ENCODE data around the gene SMIM23.

The SMIM23 gene

DNA sequence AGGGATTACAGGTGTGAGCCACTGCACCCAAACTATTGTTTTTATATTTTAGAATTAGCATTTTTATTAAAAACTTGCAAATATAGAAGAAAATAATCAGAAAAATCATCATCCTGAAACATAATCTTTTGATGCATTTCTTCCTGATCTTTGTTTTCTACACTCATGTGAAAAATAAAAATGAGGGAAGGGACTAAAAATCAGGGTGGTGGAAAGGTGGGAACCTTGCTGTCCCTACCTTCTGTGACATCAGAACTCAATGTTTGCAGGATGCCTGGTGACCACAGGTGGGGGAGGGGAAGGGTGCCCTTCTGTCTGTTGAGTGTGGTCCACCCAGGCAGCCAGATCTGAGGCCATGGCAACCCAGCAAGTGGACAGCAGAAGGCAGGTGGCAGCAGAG, at the start of gene SMIM23:
SMIM23 (plus strand) TSS at position 301 of the 400 bp plus-strand sequence; CDS start at position 356, 55 bp downstream.
- TF ChIP-seq, protein P1, sequence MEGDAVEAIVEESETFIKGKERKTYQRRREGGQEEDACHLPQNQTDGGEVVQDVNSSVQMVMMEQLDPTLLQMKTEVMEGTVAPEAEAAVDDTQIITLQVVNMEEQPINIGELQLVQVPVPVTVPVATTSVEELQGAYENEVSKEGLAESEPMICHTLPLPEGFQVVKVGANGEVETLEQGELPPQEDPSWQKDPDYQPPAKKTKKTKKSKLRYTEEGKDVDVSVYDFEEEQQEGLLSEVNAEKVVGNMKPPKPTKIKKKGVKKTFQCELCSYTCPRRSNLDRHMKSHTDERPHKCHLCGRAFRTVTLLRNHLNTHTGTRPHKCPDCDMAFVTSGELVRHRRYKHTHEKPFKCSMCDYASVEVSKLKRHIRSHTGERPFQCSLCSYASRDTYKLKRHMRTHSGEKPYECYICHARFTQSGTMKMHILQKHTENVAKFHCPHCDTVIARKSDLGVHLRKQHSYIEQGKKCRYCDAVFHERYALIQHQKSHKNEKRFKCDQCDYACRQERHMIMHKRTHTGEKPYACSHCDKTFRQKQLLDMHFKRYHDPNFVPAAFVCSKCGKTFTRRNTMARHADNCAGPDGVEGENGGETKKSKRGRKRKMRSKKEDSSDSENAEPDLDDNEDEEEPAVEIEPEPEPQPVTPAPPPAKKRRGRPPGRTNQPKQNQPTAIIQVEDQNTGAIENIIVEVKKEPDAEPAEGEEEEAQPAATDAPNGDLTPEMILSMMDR (IDR thresholded peaks at IDR 0.05; ENCODE audit: low read depth, low read length) = no peak
- DNase-seq (ENCODE audit: low read depth in 2 of 2) = no peak
- H3K4me3 ChIP-seq (replicated peaks in 1 of 2; ENCODE audit: low read depth in 2 of 2, low read length in 2 of 2) = no peak within 1 kb of the TSS

DNA sequence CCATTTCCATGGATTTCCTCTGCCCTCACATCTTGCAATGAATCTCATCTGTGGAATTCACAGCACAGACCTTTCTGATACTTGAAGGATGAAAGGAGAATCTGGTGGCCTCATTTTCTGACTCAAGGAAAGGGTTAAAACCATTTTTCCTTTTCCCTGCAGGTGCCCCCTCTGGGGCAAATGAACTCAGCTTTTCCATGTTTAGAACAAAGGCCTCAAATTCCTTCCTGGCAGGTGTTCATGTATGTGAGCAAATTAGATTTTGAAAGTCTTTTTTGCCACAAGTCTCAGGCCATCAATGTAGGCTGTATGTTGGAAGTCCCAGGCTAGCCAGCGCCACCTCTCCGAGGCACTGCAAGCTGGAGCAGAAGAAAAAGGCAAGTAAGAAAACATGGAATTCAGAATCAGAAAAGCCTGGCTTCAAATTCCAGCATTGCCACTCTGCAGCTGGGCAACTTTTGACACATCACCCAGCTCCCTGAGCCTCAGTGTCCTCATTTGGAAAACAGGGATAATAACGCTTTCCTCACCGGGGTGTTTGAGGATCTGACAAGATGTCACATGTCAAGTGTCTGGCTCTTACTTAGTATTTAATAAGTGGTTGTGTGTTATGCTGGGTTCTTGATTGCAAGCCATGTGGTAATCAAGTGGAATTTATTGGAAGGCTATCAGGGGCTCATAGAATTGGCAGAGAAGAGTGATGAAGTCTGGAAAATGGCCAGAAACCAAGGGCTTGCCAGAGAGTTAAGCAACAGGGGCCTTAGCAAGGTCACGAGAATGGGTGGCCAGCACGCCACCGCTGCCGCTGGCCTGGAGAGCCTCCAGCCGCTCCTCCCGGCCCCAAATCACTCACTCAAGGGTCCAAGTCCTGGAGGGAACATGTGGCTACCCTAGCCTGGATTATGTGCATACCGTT, 48.4 kb upstream of the SMIM23 start:
- no peak overlapping the region for H3K4me3 ChIP-seq (replicated peaks in 1 of 2; ENCODE audit: low read depth in 2 of 2, low read length in 2 of 2)
- DNase-seq (ENCODE audit: low read depth in 2 of 2) = peak in 1 of 2 donors; percentile 53
- TF ChIP-seq, protein P1 (IDR thresholded peaks at IDR 0.05; ENCODE audit: low read depth, low read length) = no peak

DNA sequence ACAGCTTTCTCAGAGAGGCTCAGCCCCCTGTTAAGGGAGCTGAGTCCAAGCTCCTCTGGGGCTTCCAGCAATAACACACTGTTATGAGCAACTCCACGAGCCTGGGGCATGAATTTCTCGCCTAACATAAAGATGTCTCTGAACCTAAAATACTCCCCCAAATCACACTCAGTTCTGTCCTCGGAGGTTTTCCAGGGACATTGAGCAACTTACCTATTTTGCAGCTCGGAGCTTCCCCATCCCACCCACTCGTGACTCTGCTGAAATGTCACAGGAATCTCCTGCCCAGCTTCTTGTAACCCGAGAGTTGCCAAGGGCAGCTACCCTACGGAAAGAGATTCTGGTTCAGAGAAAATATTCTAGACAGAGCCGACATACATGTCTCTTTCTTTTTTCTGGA, 47.1 kb upstream of the SMIM23 start:
- DNase-seq (ENCODE audit: low read depth in 2 of 2) = no peak
- no peak overlapping the region for H3K4me3 ChIP-seq (replicated peaks in 1 of 2; ENCODE audit: low read depth in 2 of 2, low read length in 2 of 2)
- TF ChIP-seq, protein P1 (IDR thresholded peaks at IDR 0.05; ENCODE audit: low read depth, low read length) = no peak

DNA sequence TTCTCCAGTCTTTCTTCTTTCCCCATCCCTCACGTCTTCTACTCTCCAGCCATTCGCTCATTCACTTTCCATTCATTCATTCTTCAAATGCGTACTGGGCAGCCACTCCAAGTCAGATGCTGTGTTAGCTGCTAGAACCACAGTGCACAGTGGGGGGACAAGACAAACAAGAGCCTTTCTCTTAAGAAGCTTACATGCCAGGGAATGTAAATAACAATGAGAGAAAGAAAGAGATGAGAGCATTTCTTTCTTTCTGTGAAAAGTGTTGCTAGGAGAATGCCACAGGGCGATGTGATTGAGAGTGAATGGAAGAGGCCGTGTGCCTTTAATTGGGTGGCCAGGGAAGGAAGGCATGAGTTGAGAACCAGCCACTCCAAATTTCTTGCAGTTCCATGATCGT, 46.3 kb upstream of the SMIM23 start:
- TF ChIP-seq, protein P1 (IDR thresholded peaks at IDR 0.05; ENCODE audit: low read depth, low read length) = no peak
- no peak overlapping the region for H3K4me3 ChIP-seq (replicated peaks in 1 of 2; ENCODE audit: low read depth in 2 of 2, low read length in 2 of 2)
- no peak for DNase-seq (ENCODE audit: low read depth in 2 of 2)

DNA sequence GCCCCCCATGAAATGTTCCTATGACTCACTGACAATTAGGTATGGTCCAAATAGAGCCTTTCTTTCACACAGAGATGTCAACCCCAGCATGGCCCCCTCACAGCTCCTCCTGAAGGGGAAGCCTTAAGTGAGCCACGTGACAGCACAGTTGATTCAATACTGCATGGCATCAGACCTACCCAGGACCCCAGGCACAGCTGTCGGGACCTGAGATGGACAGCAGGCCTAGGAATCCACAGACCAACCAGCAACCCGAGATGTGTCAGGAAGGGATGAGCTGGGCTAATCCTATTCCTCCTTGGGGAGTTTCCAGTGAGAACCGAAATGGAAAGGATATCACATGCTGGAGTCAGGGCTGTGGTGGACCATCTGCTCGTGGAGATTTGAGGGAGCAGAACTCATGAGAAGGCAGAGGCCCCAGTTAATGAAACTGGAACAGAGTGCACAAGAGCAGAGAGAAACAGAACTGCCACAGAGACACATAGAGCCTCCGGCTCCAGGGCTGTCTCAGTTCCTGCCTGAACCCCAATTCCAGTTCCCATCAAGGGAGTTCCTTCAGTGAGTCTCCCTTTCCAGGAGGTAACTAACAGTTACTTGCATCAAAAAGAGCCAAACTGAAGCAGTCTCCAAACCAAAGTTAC, 42.1 kb upstream of the SMIM23 start:
- DNase-seq (ENCODE audit: low read depth in 2 of 2) = no peak
- TF ChIP-seq, protein P1 (IDR thresholded peaks at IDR 0.05; ENCODE audit: low read depth, low read length) = no peak
- H3K4me3 ChIP-seq (replicated peaks in 1 of 2; ENCODE audit: low read depth in 2 of 2, low read length in 2 of 2) = no peak overlapping the region

DNA sequence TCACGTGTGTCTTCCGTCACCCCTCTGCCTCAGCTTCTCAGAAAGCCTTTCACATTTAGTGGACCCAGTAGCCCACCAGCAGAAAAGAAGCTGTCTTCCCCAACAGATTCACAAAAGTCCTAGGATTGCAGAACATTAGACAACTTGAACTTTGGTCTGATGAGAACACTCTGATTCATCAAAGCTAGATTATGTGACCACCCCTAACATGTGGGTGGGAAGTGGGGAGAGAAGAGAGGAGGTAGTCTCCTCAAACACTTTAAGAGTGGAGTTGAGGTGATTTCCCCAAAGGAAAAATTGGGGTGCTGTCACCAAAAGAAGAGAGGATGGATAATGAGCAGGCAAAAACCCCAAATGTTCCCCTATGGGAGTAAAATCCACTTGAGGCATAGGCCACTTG, 41.4 kb upstream of the SMIM23 start:
- DNase-seq (ENCODE audit: low read depth in 2 of 2) = no peak
- TF ChIP-seq, protein P1 (IDR thresholded peaks at IDR 0.05; ENCODE audit: low read depth, low read length) = no peak
- H3K4me3 ChIP-seq (replicated peaks in 1 of 2; ENCODE audit: low read depth in 2 of 2, low read length in 2 of 2) = no peak overlapping the region

Data from cardiac fibroblast (primary cell).